GM12875 (cell line): ENCODE measurements around the gene GPR45.

Experiments used
- H3K4me3 ChIP-seq: one replicate; pipeline ENCODE4 v1.5.1; 2011; ENCODE audit warnings: low read depth, low read length, control low read depth
- CTCF ChIP-seq: IDR thresholded peaks from 2 replicates; pipeline ENCODE4 v1.5.1; 2011; ENCODE audit warnings: low read depth, mild to moderate bottlenecking, control low read depth, inconsistent platforms, low read length, moderate library complexity, borderline replicate concordance; ENCODE audit not compliant: insufficient read depth

The GPR45 gene

GRCh38 chr2:105235388-105236059 is 6.0 kb upstream of the GPR45 start:
- H3K4me3 ChIP-seq: no peak overlapping the region
- TF ChIP-seq CTCF: peak; percentile 71

- TF ChIP-seq CTCF: no peak
Measured at GRCh38 chr2:105236060-105236424, 5.5 kb upstream of the GPR45 start.

GRCh38 chr2:105237045-105237765 is 4.3 kb upstream of the GPR45 start:
- no peak for TF ChIP-seq CTCF
- H3K4me3 ChIP-seq: no peak overlapping the region

More at GRCh38 chr2:105236060-105236424, 5.5 kb upstream of the GPR45 start:
- no peak overlapping the region for H3K4me3 ChIP-seq

- no peak overlapping the region for H3K4me3 ChIP-seq
- no peak for TF ChIP-seq CTCF
Measured at GRCh38 chr2:105238664-105239240, 2.8 kb upstream of the GPR45 start.

GRCh38 chr2:105239924-105240323 is 1.6 kb upstream of the GPR45 start:
- TF ChIP-seq CTCF: no peak
- no peak overlapping the region for H3K4me3 ChIP-seq

GRCh38 chr2:105242286-105242993 is 897 bp downstream of the GPR45 start:
- H3K4me3 ChIP-seq: no peak overlapping the region
- no peak for TF ChIP-seq CTCF

- peak; percentile 28; the same call in 1 of the 2 replicates for TF ChIP-seq CTCF
- no peak overlapping the region for H3K4me3 ChIP-seq
Measured at GRCh38 chr2:105243961-105244360, 2.4 kb downstream of the GPR45 start.
